SU-DHL-6 (cell line): Measurements from ENCODE around the gene THBS2.

Source experiments
- H2AFZ ChIP-seq: fragments of 200-600 bp; sonication (generic); 2 replicates; pipeline ENCODE4 v1.6.1; 2014; ENCODE audit warnings: low read depth, mild to moderate bottlenecking, moderate library complexity, mixed read lengths, antibody characterized with exemption, low read length; ENCODE audit not compliant: severe bottlenecking
- H3F3A ChIP-seq: fragments of 200-600 bp; shearing (Covaris generic); 2 replicates; pipeline ENCODE4 v1.6.0; 2016; ENCODE audit warnings: antibody characterized with exemption, mild to moderate bottlenecking; ENCODE audit not compliant: insufficient read depth
- H3K27ac ChIP-seq: fragments of 200-600 bp; sonication (generic); 2 replicates; pipeline ENCODE4 v1.5.1; 2016; ENCODE audit warnings: low read depth, mild to moderate bottlenecking, low read length, moderate library complexity, mixed read lengths
- H3K27me3 ChIP-seq: fragments of 200-600 bp; sonication (generic), shearing (Covaris generic); 2 replicates; pipeline ENCODE4 v1.6.0; 2014; ENCODE audit warnings: mild to moderate bottlenecking, low read length
- H3K36me3 ChIP-seq: fragments of 200-600 bp; sonication (generic); 2 replicates; pipeline ENCODE4 v1.6.1; 2014; ENCODE audit warnings: mild to moderate bottlenecking, low read length, mixed read lengths
- H3K4me2 ChIP-seq: fragments of 300-600, 200-600 bp; shearing (Covaris generic), sonication (generic); 2 replicates; pipeline ENCODE4 v1.6.0; 2014; ENCODE audit warnings: low read length, low read depth, mild to moderate bottlenecking; ENCODE audit not compliant: poor library complexity, severe bottlenecking
- H3K4me3 ChIP-seq: fragments of 200-600 bp; sonication (generic); 2 replicates; pipeline ENCODE4 v1.5.1; 2014; ENCODE audit warnings: antibody characterized with exemption, low read length, mild to moderate bottlenecking, mixed read lengths; ENCODE audit not compliant: insufficient read depth, poor library complexity, severe bottlenecking
- H3K79me2 ChIP-seq: fragments of 200-600 bp; sonication (generic); 2 replicates; pipeline ENCODE4 v1.6.1; 2014; ENCODE audit warnings: mild to moderate bottlenecking, low read length, moderate library complexity; ENCODE audit not compliant: insufficient read depth
- H3K9ac ChIP-seq: fragments of 200-600 bp; sonication (generic); 2 replicates; pipeline ENCODE4 v1.7.0; 2014; ENCODE audit warnings: mild to moderate bottlenecking, low read length
- H3K9me2 ChIP-seq: fragments of 200-600 bp; sonication (generic); replicated peaks from 2 replicates; pipeline ENCODE4 v1.6.1; 2014; ENCODE audit warnings: low read length; ENCODE audit not compliant: insufficient read depth
- H3K9me3 ChIP-seq: fragments of 200-600 bp; sonication (generic); 2 replicates; pipeline ENCODE4 v1.6.1; 2014; ENCODE audit warnings: low read length, mixed read lengths; ENCODE audit not compliant: insufficient read depth
- H4K20me1 ChIP-seq: fragments of 200-600 bp; sonication (generic); 2 replicates; pipeline ENCODE4 v1.6.1; 2014; ENCODE audit warnings: low read depth, mild to moderate bottlenecking, antibody characterized with exemption, low read length, moderate library complexity, mixed read lengths
- CTCF ChIP-seq: fragments of 200-600 bp; sonication (generic); IDR thresholded peaks from one replicate; pipeline ENCODE4 v1.5.1; 2017; ENCODE audit warnings: antibody characterized with exemption, mild to moderate bottlenecking, low read length, moderate library complexity; ENCODE audit not compliant: insufficient read depth, poor library complexity, severe bottlenecking
- EZH2phosphoT487 ChIP-seq: fragments of 200-600 bp; sonication (generic), shearing (Covaris generic); conservative IDR thresholded peaks from 2 replicates; pipeline ENCODE4 v1.6.1; 2018; ENCODE audit warnings: mild to moderate bottlenecking, antibody characterized with exemption, low read length, moderate library complexity, mixed read lengths

The THBS2 gene

GRCh38 chr6:169211881-169212280 is 41.8 kb downstream of the THBS2 start:
- no peak overlapping the region for H2AFZ ChIP-seq
- no peaks in the 10 kb centered on the region for H3K27me3 ChIP-seq
- H3K9ac ChIP-seq: no peak overlapping the region
- no peak overlapping the region for H3K4me3 ChIP-seq
- no peak overlapping the region for H3K4me2 ChIP-seq
- H3K9me2 ChIP-seq: no peaks in the 10 kb centered on the region
- H3K9me3 ChIP-seq: no peaks in the 10 kb centered on the region
- H3K27ac ChIP-seq: no peak overlapping the region
- TF ChIP-seq CTCF (no peak), EZH2phosphoT487 (no peak)
- no peaks in the 10 kb centered on the region for H3F3A ChIP-seq
- no peaks in the 10 kb centered on the region for H4K20me1 ChIP-seq
- no peaks in the 10 kb centered on the region for H3K36me3 ChIP-seq
- no peaks in the 10 kb centered on the region for H3K79me2 ChIP-seq

GRCh38 chr6:169210611-169211010 is 43.0 kb downstream of the THBS2 start:
- no peak overlapping the region for H3K4me2 ChIP-seq
- H3K27me3 ChIP-seq: no peaks in the 10 kb centered on the region
- H3K4me3 ChIP-seq: no peak overlapping the region

GRCh38 chr6:169208011-169208410 is 45.6 kb downstream of the THBS2 start:
- no peaks in the 10 kb centered on the region for H3K36me3 ChIP-seq
- H3K9me2 ChIP-seq: no peaks in the 10 kb centered on the region
- no peaks in the 10 kb centered on the region for H3K9me3 ChIP-seq
- H4K20me1 ChIP-seq: no peaks in the 10 kb centered on the region
- no peaks in the 10 kb centered on the region for H3K27me3 ChIP-seq
- TF ChIP-seq CTCF: no peak
- TF ChIP-seq EZH2phosphoT487: no peak
- no peak overlapping the region for H3K4me3 ChIP-seq
- no peak overlapping the region for H3K4me2 ChIP-seq
- H3K79me2 ChIP-seq: no peaks in the 10 kb centered on the region
- no peaks in the 10 kb centered on the region for H3F3A ChIP-seq
- no peak overlapping the region for H3K27ac ChIP-seq
- H3K9ac ChIP-seq: no peak overlapping the region
- H2AFZ ChIP-seq: no peak overlapping the region

More at GRCh38 chr6:169210611-169211010, 43.0 kb downstream of the THBS2 start:
- TF ChIP-seq CTCF: no peak
- no peak for TF ChIP-seq EZH2phosphoT487
- Histone ChIP-seq H3K9ac (no peak overlapping the region), H4K20me1 (no peaks in the 10 kb centered on the region), H3K9me3 (no peaks in the 10 kb centered on the region), H3K36me3 (no peaks in the 10 kb centered on the region), H3K9me2 (no peaks in the 10 kb centered on the region), H3K79me2 (no peaks in the 10 kb centered on the region), H3F3A (no peaks in the 10 kb centered on the region), H3K27ac (no peak overlapping the region), H2AFZ (no peak overlapping the region)
